NCI-H2171 (cell line): ENCODE measurements around the gene CYP3A7.
"Not testable (repeated sequence)": the region's sequence is repeated elsewhere in the genome, so short reads cannot be mapped to it uniquely, and the experiment has no call there.

Experiments used
- DNase-seq: peaks from one replicate; lab custom pipeline; 2025; lab: John Stamatoyannopoulos, UW

The CYP3A7 gene

GRCh38 chr7:99734987-99735386, at the start of gene CYP3A7:
CYP3A7 (minus strand) TSS chr7:99735196; CDS start chr7:99735093, 103 bp downstream.
- no peak for DNase-seq

DNA sequence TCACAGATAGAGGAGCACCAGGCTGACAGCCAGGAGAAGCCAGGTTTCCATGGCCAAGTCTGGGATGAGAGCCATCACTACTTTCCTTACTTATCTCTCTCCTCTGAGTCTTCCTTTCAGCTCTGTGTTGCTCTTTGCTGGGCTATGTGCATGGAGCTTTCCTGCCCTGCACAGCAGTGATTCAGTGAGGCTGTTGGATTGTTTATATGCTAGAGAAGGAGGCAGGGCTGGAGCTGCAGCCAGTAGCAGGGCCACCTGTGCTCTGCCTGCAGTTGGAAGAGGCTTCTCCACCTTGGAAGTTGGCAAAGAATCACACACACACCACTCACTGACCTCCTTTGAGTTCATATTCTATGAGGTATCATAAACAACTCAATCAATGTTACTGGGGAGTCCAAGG, 49.0 kb upstream of the CYP3A7 start, which contains the start of gene CYP3A4:
Gene CYP3A4, minus strand, starts transcription at position 178 of the 400 bp plus-strand sequence. Its CDS starts 103 bp downstream, at position 75.
- no peak for DNase-seq

- no peak for DNase-seq
Observed at GRCh38 chr7:99782012-99782953, 47.3 kb upstream of the CYP3A7 start.

DNA sequence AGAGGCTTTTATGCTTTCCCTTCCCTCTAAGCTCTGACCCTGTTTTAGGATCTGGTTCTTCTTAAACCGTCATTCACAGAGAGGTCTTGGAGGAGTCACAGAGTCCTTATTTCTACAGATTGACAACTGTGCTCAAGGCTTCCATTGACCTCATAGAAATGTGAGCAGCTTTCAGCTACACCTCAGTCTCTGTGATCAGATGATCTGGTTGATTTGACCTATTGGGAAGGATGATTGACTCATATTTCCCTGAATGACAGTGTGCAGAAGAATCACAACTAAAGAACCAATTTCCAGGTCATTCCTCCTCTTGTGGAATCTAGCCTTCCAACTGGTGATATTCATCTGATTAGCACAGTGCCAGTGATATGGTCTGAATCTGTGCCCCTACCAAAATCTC, 45.6 kb upstream of the CYP3A7 start:
- DNase-seq, result no peak

DNA sequence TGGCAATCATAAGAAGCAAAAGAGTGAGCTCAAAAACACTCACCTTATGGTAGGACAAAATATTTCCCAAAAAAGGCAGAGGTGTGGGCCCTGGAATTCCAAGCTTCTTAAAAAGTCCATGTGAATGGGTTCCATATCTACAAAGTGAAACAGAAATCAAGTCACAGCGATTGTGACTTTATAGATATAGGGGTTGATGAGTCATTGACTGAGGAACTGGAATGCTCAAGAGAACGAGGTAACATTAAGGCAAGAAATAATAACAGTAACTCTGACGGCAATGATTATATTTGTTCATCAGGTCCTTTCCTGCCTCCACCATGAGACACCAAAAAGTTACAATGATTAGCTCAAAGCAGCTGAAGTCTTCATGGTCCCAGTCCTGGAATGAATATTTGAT, 45.0 kb upstream of the CYP3A7 start:
- no peak for DNase-seq

DNA sequence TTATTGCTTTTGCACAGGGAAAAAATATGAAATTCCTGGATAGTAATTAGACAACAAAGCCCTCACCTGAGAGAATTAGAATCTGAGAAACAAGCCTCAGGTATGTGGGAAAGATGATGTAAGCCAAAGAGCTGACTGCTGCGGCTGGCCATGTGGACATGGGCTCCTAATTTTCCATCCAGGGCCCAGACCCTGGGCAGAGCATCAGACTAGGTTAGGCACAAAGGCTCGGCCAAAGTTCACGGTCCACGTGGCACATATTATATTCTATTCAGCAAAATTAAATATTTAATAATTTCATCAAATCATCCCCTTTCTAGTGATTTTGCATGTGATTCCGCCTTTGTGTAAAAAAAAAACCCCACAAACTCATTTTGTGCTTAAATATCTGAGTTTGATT, 43.9 kb upstream of the CYP3A7 start:
- no peak for DNase-seq

- not testable (repeated sequence) for DNase-seq
Observed at GRCh38 chr7:99773395-99773794, 38.4 kb upstream of the CYP3A7 start.

DNA sequence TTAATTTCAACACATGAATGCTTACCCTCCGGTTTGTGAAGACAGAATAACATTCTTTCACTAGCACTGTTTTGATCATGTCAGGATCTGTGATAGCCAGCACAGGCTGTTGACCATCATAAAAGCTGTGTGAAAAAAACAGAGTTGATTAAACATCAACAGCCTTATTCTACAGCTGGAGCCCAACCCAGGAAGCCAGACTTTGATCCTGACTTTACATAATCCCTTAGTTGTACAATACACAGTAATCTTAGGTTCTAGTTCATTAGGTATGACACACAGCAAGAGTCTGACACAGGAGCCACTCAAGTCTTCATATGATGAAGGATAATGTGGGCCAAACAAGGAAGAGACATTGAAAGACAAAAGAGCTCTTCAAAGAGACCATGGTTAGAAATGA, 37.6 kb upstream of the CYP3A7 start:
- no peak for DNase-seq

DNA sequence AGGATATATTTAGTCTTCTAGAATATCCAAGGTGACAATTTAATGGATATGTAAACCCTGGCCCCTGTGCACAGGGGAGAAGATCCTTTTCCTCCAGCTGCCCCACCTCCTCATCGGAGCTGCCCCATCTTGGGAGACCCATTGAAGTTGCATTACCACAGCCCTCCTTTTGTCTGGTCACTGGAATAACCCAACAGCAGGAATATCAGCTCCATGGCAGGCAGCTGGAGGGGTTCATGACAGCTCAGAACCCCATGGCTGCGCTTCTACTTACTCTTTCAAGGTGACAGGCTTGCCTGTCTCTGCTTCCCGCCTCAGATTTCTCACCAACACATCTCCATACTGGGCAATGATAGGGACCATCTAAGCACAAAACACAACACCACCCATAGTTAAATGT, 34.5 kb upstream of the CYP3A7 start:
- DNase-seq, result not testable (repeated sequence)

GRCh38 chr7:99768471-99768870, 33.5 kb upstream of the CYP3A7 start:
- no peak for DNase-seq

GRCh38 chr7:99767662-99768061, 32.7 kb upstream of the CYP3A7 start:
- no peak for DNase-seq

GRCh38 chr7:99766484-99767099, 31.6 kb upstream of the CYP3A7 start:
- DNase-seq, result no peak

DNA sequence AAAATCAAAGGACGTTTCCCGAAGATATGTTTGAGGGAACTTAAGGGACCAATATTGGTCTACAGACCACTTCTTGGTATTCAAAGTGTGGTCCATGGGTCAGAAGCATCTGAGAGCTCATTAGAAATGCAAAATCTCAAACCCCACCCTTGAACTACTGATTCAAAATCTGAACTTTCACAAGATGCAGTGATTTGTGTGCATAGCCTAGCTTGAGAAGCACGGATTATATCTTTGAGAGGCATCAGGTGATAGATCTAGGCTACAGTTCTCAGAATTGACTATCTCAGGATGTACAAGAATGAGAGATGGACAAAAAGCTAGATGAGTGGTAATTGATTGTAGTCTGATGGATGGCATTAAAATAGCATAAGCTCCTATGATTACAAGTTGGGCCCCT, 29.5 kb upstream of the CYP3A7 start:
- DNase-seq, result no peak

DNA sequence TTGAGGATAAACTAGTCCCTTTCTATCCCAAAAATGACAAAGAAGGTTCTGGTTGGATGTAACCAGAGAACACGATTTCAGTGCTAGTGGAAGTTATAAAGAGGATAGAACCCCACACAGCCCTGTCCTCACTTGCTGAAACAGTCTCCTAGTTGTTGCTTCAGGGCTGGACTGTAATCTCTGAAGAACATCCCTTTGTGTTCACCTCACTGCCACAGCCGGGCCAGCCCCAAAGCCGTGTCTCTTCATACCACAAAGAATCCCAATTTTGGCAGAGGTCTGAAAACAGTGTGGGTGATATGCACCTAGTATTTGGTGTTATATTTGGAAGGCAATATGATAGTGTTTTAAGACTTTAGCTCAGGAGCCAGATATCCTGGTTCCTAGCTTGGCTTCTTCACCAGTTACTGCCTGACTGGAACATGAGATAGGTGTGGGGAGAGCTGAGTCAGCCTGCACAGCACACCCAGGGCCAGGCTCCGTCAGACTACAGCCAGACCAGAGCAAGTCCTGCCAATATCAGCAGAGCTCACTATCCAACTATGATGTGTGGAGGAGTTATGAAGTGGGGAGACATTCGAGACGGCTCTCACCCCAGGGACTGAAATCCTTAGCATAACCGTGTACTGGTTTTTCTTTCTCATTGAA, 27.8 kb upstream of the CYP3A7 start:
- DNase-seq, result no peak

DNA sequence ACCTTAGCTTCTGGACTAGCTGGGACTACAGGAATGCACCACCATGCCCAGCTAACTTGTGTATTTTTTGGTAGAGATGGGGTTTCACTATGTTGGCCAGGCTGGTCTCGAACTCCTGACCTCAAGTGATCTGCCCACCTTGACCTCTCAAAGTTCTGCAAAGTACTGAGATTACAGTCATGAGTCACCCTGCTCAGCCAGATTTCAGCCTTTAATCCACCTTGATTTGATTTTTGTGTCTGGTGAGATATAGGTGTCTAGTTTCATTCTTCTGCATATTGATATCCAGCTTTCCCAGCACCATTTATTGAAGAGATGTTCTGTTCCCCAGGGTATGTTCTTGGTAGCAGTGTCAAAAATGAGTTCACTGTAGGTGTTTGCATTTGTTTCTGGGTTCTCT, 20.1 kb upstream of the CYP3A7 start:
- no peak for DNase-seq

DNA sequence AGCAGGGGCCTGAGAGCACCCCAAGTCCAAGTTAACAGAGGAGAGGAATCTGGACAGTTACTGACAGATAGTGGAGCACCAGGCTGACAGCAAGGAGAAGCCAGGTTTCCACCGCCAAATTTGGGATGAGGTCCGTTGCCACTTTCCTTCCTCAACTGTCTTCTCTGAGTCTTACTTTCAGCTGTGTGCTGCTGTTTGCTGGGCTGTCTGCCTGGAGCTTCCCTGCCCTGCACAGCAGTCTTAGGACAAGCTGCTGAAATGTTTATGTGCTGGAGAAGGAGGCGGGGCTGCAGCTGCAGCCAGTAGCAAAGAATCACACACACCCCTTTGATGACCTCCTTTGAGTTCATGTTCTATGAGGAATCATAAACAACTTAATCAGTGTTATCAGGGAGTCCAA, 17.4 kb upstream of the CYP3A7 start:
- no peak for DNase-seq

- not testable (repeated sequence) for DNase-seq
Observed at GRCh38 chr7:99751322-99752052, 16.5 kb upstream of the CYP3A7 start.

DNA sequence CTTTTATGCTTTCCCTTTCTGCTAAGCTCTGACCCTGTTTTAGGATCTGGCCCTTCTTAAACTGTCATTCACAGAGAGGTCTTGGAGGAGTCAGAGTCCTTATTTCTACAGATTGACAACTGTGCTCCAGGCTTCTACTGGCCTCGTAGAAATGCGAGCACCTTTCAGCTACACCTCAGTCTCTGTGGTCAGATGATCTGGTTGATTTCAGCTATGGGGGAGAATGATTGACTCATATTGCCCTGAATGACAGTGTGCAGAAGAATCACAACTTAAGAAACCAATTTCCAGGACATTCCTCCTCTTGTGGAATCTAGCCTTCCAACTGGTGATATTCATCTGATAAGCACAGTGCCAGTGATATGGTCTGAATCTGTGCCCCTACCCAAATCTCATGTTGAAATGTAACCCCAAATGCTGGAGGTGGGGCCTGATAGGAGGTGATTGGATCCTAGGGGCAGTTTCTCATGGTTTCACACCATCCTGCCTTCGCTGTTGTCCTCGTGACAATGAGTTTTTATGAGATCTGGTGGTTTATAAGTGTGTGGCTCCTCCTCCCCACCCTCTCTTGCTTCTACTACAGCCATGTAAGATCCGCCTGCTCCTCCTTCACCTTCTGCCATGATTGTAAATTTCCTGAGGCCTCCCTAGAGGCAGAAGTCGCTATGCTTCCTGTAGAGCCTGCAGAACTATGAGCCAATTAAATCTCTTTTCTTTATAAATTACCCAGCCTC, 14.0 kb upstream of the CYP3A7 start:
- no peak for DNase-seq

- not testable (repeated sequence) for DNase-seq
Observed at GRCh38 chr7:99746915-99747314, 11.9 kb upstream of the CYP3A7 start.

- DNase-seq, result not testable (repeated sequence)
Observed at GRCh38 chr7:99745395-99745794, 10.4 kb upstream of the CYP3A7 start.

DNA sequence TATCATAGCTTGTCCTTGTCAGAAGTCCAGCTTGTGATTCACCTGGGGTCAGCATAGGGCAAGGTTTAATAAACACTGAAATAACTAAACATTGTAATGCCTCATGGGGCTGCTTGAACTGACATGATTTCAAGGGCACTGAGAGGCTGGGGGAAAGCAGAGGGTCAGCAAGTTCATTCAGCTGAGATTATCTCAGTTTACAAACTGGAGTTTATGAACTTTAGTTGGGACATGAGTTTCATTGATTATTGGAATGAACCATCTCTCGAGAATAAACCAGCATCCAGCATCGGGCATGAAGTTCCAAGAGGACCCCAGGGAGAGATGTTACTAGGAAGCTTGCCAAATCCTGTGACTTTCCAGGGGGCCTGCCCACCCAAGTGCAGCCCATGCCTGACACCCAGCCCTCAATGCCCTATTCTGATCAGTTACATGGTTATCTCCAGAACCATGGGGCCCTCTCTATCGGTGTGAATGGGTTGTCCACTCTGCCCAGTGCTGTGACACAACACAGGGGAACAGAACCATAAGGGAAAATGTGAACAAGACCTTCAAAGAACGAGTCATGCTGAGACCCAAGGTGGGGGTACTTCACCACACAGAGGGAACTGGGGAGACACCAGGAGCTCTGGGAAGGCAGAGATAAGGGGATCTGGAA, 7.9 kb upstream of the CYP3A7 start:
- no peak for DNase-seq
